Colonic mucosa (tissue), 4 donors: ENCODE data around the gene SPSB3. TPM values are rescaled to one million over a fixed set of nuclear protein-coding genes. Genes with fewer than 3 reads are reported as not detected.
A peak's percentile ranks its signal among the peaks of the same experiment; 100 is the strongest.

Experiments
- DNase-seq: peaks from one replicate; pipeline ENCODE4 v3.0.0-alpha.2; 2020
- H3K27ac ChIP-seq: fragments of 200-600 bp; one replicate; pipeline ENCODE4 v1.8.0; 2021
- H3K27me3 ChIP-seq: fragments of 200-600 bp; one replicate; pipeline ENCODE4 v1.8.0; 2021
- H3K36me3 ChIP-seq: fragments of 200-600 bp; one replicate; pipeline ENCODE4 v1.8.0; 2021
- H3K4me1 ChIP-seq: fragments of 200-600 bp; one replicate; pipeline ENCODE4 v1.8.0; 2021; ENCODE audit warnings: mild to moderate bottlenecking
- H3K4me3 ChIP-seq: fragments of 200-600 bp; one replicate; pipeline ENCODE4 v1.8.0; 2021
- H3K9ac ChIP-seq, 2 donors: one replicate each; pipeline ENCODE4 v1.7.0; 2013; ENCODE audit warnings: control low read depth in 2 of 2, low read depth in 2 of 2, low read length in 2 of 2
- H3K9me3 ChIP-seq: fragments of 200-600 bp; one replicate; pipeline ENCODE4 v1.8.0; 2021
- intact Hi-C: fragments of 100-400 bp; cut with DNase I; formaldehyde crosslinking; loops from one replicate; pipeline ENCODE4 v1.14.1; 2022
- total RNA-seq, 2 donors: library from RNA; stranded (reverse); fragmentation: NEBNext Ultra II Directional in 1 of 2; extraction: Animal tissue kit (Norgen Biotek cat#: 25700) in 1 of 2; gene quantifications; one replicate each; pipeline ENCODE4 v1.2.1, GENCODE V29; 2021
- TF ChIP-seq, protein P1 (sequence below): fragments of 200-600 bp; IDR thresholded peaks from one replicate; pipeline ENCODE4 v1.8.0; 2022; ENCODE audit warnings: antibody characterized with exemption, mild to moderate bottlenecking
- donor health status: healthy.
- donor health status: DM: no; HTN: no; CAD: no.
- donor health status: DM: no; HTN: no; CAD: no.

SPSB3 gene
- total RNA-seq, 2 donors from 2014 or later: 32.7 to 35.9 TPM

DNA sequence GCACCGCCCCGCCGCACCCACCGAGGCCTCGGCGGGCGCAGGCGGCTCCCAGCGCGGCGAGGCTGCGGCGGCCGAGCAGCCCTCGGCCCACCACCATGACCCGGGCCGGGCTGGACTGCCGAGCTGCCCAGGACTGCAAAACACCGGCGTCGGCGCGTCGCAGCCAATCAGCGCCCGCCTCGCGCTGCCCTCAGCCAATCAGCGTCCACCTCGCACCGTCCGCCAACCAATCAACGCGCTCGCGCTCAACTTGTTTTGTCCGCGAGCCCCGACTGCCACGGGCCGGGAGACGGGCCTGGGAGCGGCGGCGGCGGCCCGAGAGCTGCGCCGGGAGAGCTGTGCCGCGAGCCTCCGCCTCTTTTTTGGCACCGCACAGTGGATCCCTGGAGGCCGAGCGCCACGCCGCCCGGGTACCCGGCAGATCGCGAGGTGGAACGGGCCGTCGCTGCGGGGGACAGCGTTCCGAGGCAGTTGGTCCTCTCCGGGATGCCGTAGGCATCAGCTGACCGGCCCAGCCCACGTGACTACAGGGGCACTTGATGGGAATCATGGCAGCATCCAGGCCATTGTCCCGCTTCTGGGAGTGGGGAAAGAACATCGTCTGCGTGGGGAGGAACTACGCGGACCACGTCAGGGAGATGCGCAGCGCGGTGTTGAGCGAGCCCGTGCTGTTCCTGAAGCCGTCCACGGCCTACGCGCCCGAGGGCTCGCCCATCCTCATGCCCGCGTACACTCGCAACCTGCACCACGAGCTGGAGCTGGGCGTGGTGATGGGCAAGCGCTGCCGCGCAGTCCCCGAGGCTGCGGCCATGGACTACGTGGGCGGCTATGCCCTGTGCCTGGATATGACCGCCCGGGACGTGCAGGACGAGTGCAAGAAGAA, 44.6 kb upstream of the SPSB3 start, which contains the start of the genes FAHD1 and HAGH:
TSS of gene FAHD1 (plus strand) at position 516 of the 883 bp plus-strand sequence. CDS start at position 549, 33 bp downstream.
TSS of gene HAGH (minus strand) at position 135 of the 883 bp plus-strand sequence. CDS start at position 97, 38 bp downstream.
- peaks cover 24% of the 10 kb centered on the region for H3K4me1 ChIP-seq
- TF ChIP-seq, protein P1, sequence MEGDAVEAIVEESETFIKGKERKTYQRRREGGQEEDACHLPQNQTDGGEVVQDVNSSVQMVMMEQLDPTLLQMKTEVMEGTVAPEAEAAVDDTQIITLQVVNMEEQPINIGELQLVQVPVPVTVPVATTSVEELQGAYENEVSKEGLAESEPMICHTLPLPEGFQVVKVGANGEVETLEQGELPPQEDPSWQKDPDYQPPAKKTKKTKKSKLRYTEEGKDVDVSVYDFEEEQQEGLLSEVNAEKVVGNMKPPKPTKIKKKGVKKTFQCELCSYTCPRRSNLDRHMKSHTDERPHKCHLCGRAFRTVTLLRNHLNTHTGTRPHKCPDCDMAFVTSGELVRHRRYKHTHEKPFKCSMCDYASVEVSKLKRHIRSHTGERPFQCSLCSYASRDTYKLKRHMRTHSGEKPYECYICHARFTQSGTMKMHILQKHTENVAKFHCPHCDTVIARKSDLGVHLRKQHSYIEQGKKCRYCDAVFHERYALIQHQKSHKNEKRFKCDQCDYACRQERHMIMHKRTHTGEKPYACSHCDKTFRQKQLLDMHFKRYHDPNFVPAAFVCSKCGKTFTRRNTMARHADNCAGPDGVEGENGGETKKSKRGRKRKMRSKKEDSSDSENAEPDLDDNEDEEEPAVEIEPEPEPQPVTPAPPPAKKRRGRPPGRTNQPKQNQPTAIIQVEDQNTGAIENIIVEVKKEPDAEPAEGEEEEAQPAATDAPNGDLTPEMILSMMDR: no peak
- H3K36me3 ChIP-seq: peaks cover 5% of the 10 kb centered on the region

DNA sequence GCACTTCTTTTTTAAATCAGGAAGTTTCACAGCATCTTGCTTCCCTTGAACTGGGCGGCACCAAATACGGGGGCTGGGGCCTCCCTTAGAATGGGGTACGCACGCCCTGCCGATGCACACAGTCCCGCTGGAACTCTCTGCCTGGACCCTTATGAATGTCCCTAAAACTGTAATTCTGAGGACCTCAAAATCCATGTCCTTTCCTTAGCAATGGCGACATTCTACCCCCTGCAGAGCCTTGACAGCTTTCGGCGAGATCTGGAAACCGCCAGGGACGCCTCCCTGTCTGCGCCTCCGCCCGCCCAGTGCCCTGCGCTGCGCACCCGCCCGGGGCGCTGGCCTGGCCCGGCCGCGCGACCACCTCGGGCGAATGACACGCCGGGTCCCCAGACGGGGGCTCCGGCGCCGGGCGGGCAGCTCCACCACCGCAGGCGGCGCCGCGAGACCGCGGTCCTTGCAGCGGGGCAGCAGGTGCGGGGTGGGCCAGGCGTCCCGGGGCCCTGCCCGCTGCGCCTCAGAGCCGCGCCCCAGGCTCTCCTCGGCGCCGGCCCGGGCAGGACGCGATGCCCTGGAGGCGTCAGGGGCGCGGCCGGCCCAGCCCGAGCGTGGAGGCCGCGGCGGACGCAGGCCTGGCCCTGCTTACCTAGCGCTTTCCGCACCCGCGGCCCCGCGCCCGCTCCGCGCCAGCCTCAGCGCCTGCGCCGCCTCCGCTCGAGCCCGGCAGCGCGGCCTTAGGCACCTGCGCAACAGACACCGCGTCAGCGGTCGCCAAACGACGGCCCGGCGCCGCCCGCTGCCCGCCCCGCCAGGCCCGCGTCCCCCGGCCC, 43.7 kb upstream of the SPSB3 start:
- no peaks in the 10 kb centered on the region for H3K27me3 ChIP-seq
- H3K36me3 ChIP-seq: peaks cover 8% of the 10 kb centered on the region
- intact Hi-C loops: no loop called here
- peak overlapping the region; percentile 80 for H3K27ac ChIP-seq
- H3K4me1 ChIP-seq: peaks cover 24% of the 10 kb centered on the region
- TF ChIP-seq, protein P1: no peak
- peak overlapping the region; percentile 92 for H3K4me3 ChIP-seq
- H3K9ac ChIP-seq: peak overlapping the region; percentile 68 to 91
- no peaks in the 10 kb centered on the region for H3K9me3 ChIP-seq
- peak; percentile 45 for DNase-seq

More for the DNA sequence above, 44.6 kb upstream of the SPSB3 start, which contains the start of the genes FAHD1 and HAGH:
- Histone ChIP-seq H3K9me3 (no peaks in the 10 kb centered on the region), H3K27ac (peak within 1 kb of the TSS; percentile 80), H3K9ac (peak within 1 kb of the TSS; percentile 91 to 98), H3K27me3 (no peaks in the 10 kb centered on the region), H3K4me3 (peak within 1 kb of the TSS; percentile 92)
- intact Hi-C loops: no loop called here
- DNase-seq: peak; percentile 95

DNA sequence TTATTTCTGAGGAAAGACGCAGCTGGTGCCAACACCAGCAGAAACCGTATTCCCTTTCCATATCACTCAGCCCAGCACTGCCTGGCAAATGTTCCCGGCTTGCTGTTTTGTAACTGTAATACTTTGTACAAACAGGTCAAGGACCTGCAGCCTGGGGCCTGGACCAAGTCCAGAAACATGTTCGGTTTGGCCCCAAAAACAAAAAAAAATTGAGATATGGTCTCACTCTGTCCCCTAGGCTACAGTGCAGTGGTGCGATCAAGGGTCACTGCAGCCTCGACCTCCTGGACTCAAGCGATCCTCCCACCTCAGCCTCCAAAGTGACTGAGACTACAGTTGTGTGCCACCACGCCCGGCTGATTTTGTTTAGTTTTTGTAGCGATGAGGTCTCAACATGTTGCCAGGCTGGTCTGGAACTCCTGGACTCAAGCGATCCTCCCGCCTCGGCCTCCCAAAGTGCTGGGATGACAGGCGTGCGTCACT, 43.1 kb upstream of the SPSB3 start:
- peak overlapping the region; percentile 80 for H3K27ac ChIP-seq
- peaks cover 23% of the 10 kb centered on the region for H3K4me1 ChIP-seq
- H3K4me3 ChIP-seq: peak overlapping the region; percentile 92
- no peaks in the 10 kb centered on the region for H3K27me3 ChIP-seq
- peak overlapping the region; percentile 68 to 91 for H3K9ac ChIP-seq
- no peak for DNase-seq
- no peaks in the 10 kb centered on the region for H3K9me3 ChIP-seq
- intact Hi-C loops: no loop called here
- peaks cover 8% of the 10 kb centered on the region for H3K36me3 ChIP-seq
- TF ChIP-seq, protein P1: no peak

DNA sequence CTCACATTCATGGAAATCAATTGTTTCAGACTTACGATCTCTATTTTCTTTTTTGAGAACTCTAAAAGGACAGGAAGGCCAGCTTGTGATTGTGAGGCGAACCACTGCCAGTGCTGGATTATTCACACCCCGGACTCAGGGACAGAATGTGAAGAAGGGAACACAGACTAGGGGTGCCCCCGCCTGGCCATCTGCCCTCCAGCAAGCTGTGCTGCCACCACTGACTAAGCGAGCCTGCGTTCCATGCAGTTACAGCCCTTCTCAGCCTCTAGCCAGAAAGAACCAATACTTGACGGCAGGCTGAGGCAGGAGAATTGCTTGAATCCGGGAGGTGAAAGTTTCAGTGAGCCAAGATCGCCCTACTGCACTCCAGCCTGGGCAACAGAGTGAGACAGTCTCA, 41.5 kb upstream of the SPSB3 start:
- H3K4me3 ChIP-seq: no peak overlapping the region
- H3K9ac ChIP-seq: no peak overlapping the region
- H3K27me3 ChIP-seq: no peaks in the 10 kb centered on the region
- H3K4me1 ChIP-seq: peaks cover 14% of the 10 kb centered on the region
- no peak for DNase-seq
- H3K36me3 ChIP-seq: peaks cover 15% of the 10 kb centered on the region
- TF ChIP-seq, protein P1: no peak
- intact Hi-C loops: no loop called here
- H3K9me3 ChIP-seq: no peaks in the 10 kb centered on the region
- H3K27ac ChIP-seq: no peak overlapping the region

DNA sequence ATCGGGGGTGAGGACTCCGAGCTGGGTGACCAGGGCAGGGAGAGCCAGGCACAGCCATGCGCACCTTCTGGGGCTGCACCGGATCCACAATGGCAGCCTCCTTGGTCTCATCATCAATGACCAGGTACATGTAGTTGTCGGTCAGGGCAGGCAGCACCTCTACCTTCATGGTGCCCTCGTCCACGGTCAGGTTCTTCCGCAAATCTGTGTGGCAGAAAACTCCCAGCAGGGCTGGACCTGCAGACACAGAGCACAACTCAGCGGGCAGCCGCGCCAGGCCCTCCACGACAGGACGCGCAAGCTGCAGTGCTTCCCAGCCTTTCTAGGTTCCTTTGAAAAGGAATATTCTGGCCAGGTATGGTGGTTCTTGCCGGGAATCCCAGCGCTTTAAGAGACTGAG, 40.4 kb upstream of the SPSB3 start:
- Histone ChIP-seq H3K36me3 (peaks cover 15% of the 10 kb centered on the region), H3K4me1 (peaks cover 9% of the 10 kb centered on the region), H3K27ac (no peak overlapping the region), H3K4me3 (no peak overlapping the region), H3K27me3 (no peaks in the 10 kb centered on the region), H3K9ac (no peak overlapping the region), H3K9me3 (no peaks in the 10 kb centered on the region)
- TF ChIP-seq, protein P1: no peak
- intact Hi-C loops: no loop called here
- DNase-seq: no peak
